GM10266 (cell line): ENCODE measurements around the gene ZNF678.

Source experiments
- DNase-seq: peaks from one replicate; pipeline ENCODE4 v3.0.0; 2012; ENCODE audit errors: extremely low spot score
- CTCF ChIP-seq: IDR thresholded peaks from 2 replicates; pipeline ENCODE4 v1.5.1; 2012; ENCODE audit warnings: mild to moderate bottlenecking, low read depth; ENCODE audit not compliant: control insufficient read depth, insufficient read depth; ENCODE audit errors: missing control alignments

ZNF678 gene

GRCh38 chr1:227718932-227719331, 155.6 kb downstream of the ZNF678 start:
- TF ChIP-seq CTCF, result no peak
- no peak for DNase-seq

GRCh38 chr1:227723474-227723873, 160.1 kb downstream of the ZNF678 start:
- no peak for DNase-seq
- TF ChIP-seq CTCF, result no peak

GRCh38 chr1:227725046-227725445, 161.7 kb downstream of the ZNF678 start:
- no peak for DNase-seq
- no peak for TF ChIP-seq CTCF

GRCh38 chr1:227726318-227726717, 163.0 kb downstream of the ZNF678 start:
- no peak for DNase-seq

More at GRCh38 chr1:227726318-227726717, 163.0 kb downstream of the ZNF678 start:
- no peak for TF ChIP-seq CTCF
